ENCODE measurements around the gene ATP8A1.

DNA sequence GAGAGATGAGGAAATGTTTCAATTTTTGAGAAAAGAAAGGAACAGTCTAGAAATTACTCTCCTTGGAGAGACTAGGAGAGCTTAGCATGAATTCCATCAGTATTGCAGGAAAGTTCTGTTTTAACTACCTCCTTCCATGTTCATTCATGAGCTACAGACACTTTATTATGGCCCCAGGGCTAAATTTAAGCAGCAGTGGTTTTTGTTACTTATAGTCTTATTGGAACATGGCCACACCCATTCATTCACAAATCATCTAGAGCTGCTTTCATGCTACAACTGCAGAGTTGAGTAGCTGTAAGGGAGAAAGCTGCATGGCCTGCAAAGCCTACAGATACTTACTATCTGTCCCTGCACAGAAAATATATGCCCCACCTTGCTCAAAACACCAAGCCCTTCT is 178.0 kb downstream of the ATP8A1 start:
- no peak for TF ChIP-seq POLR2A (IDR thresholded peaks at IDR 0.05)
- TF ChIP-seq, protein P1, sequence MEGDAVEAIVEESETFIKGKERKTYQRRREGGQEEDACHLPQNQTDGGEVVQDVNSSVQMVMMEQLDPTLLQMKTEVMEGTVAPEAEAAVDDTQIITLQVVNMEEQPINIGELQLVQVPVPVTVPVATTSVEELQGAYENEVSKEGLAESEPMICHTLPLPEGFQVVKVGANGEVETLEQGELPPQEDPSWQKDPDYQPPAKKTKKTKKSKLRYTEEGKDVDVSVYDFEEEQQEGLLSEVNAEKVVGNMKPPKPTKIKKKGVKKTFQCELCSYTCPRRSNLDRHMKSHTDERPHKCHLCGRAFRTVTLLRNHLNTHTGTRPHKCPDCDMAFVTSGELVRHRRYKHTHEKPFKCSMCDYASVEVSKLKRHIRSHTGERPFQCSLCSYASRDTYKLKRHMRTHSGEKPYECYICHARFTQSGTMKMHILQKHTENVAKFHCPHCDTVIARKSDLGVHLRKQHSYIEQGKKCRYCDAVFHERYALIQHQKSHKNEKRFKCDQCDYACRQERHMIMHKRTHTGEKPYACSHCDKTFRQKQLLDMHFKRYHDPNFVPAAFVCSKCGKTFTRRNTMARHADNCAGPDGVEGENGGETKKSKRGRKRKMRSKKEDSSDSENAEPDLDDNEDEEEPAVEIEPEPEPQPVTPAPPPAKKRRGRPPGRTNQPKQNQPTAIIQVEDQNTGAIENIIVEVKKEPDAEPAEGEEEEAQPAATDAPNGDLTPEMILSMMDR (IDR thresholded peaks at IDR 0.05): no peak

All from adrenal gland (tissue), 5 donors.